ENCODE measurements around the gene ABHD16B.

The ABHD16B gene

DNA sequence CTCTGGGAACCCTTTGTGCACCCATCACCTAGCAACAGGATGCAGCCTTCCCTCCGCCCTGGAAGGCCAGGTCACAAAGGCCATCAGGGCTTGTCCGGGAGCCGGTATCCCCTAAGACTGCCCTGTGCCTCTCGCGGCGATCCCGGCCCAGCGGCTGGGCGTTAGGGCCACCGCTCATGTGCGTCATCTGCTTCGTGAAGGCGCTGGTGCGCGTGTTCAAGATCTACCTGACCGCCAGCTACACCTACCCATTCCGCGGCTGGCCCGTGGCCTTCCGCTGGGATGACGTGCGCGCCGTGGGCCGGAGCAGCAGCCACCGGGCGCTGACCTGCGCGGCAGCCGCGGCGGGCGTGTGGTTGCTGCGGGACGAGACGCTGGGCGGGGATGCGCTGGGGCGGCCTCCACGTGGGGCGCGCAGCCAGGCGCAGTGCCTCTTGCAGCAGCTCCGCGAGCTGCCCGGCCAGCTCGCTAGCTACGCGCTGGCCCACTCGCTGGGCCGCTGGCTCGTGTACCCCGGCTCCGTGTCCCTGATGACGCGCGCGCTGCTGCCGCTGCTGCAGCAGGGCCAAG is at the start of gene ABHD16B:
Gene ABHD16B (plus strand): TSS at position 134 of the 570 bp plus-strand sequence. CDS start 43 bp downstream, at position 177.
- in situ Hi-C loops (cut with MboI; ENCODE audit: low sequenced_read_pairs): loop anchor here (10.0 kb wide), 1 partner anchor 77 kb away; no protein-coding TSS in a partner anchor

GRCh38 chr20:63814891-63815614 is 46.2 kb upstream of the ABHD16B start:
- in situ Hi-C loops (cut with MboI; ENCODE audit: low sequenced_read_pairs): no loop called here

GRCh38 chr20:63815615-63816253 is 45.6 kb upstream of the ABHD16B start:
- in situ Hi-C loops (cut with MboI; ENCODE audit: low sequenced_read_pairs): no loop called here

DNA sequence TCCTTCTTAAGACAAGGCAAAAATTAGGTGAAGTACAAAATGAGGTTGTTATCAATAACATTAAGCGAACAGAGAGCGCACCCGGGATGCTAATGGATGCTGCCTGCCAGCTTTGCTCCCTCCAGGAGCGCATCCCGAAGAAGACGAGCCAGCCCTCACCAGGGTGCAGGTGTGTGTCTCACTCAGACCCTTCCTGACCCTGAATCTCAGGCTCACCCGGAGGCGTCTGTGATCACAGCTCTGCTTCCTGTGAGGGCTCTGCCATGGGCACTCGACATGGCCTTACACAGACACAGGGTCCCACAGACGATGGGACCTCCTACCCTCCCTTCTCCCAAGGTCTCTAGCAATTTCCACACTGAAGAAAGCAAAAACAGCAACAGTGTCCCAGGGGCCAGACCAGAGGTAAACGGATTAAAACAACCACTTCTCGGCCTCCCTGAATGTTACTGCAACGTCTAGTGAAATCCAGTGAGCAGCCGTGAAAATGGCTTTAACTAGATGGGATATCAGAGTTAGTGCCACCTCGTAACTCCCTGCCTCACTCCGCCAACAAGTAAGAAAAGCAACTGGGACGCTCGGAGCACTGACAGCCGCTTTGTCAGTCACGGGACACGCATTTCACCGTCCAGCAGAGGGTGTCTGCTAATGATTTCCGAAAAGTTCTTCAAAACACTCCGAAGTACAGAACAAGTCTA is 41.9 kb upstream of the ABHD16B start:
- in situ Hi-C loops (cut with MboI; ENCODE audit: low sequenced_read_pairs): no loop called here

DNA sequence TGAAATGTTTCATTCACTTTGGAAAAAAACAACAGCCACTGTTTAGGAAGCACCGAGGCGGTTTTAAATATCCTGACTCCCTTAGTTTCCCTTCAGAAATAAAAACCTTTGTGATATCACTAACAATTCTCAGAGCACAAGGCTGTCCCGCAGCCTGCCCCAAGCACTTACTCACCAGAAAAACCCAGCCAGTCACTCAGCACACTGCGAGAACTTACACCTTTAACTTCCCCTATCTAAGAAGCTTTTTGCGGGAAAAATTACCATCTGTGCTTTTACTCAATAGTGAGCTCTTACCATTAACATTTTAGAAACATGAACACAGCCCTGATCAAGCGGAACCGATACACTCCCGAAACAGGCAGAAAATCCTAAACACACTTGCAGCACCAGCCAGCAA is 39.5 kb upstream of the ABHD16B start:
- in situ Hi-C loops (cut with MboI; ENCODE audit: low sequenced_read_pairs): no loop called here

- in situ Hi-C loops (cut with MboI; ENCODE audit: low sequenced_read_pairs): no loop called here
Observed at GRCh38 chr20:63822276-63822696, 39.0 kb upstream of the ABHD16B start.

DNA sequence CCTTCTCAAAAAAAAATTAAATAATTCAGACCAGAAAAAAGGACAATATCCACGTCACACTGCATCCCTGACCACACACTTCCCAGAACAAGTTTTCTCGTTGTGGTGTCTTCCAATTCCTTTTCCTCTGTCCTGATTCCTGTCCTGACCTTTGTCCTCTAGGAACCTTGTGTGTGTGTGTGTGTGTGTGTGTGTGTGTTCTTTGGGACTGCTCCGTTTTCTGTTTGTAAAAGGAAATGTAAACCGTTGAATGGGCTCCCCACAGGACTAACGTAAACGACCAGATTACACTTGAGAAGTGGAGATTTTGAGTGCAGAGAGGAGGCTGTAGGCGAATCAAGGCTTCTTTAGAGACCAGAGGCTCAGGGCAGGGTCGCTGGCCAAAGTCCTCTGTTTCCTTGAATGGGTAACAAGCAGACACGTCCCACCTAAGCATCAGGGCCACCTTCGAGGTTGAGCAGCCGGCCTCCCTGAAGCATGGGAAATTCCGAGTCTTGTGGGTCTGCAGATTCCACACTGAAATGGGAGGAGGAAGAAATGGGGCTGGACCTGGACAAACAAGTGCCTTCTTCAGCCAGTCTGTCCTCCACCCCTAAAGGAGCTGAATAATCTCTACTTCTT is 37.5 kb upstream of the ABHD16B start:
- in situ Hi-C loops (cut with MboI; ENCODE audit: low sequenced_read_pairs): no loop called here

DNA sequence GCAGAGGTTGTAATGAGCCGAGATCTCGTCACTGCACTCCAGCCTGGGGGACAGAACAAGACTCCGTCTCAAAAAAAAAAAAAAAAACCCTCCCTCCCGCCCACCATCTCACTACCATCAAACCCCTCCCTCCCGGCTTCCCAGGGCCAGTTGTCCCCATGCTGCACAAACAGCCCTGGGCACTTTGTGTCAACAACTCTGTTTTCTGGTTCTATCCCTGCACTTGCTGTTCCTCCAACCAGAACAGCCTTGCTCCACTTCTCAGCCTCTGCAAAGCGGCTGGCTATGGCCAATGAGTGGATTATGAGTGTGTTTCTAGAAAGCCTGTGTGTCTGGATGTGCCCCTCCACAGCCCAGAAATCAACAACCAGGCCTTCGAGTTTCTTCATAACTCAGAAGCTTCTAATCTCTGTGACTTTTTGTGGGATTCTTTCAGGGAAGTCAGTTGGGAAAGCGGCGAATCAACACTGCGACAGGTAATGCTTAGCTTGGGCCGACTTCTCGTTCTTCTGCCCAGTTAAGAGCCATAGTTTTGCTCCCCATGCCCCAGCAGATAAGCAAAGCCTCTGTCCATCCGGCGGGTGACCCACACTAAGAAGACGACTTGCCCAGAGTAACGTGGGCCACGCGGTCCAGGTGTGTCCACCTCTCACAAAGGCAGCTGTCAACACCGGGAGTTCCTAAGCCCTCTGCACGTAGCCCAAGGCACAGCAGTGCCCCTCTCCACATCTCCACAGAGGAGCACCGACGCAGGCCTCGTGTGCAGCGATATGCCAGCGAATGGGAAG is 35.8 kb upstream of the ABHD16B start:
- in situ Hi-C loops (cut with MboI; ENCODE audit: low sequenced_read_pairs): no loop called here

- in situ Hi-C loops (cut with MboI; ENCODE audit: low sequenced_read_pairs): no loop called here
Observed at GRCh38 chr20:63826753-63827152, 34.5 kb upstream of the ABHD16B start.

- in situ Hi-C loops (cut with MboI; ENCODE audit: low sequenced_read_pairs): no loop called here
Observed at GRCh38 chr20:63828124-63828523, 33.2 kb upstream of the ABHD16B start.

- in situ Hi-C loops (cut with MboI; ENCODE audit: low sequenced_read_pairs): no loop called here
Observed at GRCh38 chr20:63828545-63828944, 32.8 kb upstream of the ABHD16B start.

DNA sequence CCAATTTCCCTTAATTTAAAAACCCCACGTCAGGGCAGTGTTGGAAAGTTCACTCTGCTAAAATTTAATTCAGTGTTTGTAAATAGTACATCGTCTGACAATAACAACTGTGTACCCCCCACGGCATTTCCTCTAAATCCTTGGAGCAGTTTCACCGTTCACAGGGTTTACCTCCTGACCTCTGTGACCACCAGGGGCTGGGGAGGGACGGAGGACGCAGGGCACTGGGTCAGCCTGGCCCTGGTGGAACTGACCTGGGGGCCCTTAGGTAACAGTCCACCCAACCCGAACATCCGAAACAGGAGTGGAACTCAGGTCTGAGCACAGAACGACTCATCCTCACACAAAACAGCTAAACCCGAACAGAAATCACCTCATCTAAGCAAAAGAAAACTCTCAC is 32.3 kb upstream of the ABHD16B start:
- in situ Hi-C loops (cut with MboI; ENCODE audit: low sequenced_read_pairs): no loop called here

DNA sequence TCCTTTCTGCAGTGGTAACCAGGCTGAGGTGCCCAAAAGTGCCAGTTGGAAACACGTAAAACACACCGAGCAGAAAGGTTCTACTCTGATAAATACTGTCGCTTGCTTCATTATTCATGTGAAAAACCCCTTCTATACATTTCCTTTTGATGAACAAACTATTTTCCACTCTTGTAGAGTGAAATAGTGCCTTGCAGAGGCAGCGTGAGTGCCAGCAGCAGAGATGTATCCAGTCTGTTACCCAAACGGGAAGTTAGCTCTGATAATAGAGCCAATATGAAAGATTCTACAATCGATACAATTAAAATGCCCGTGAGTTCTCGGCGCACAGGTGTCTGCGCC is 31.7 kb upstream of the ABHD16B start:
- in situ Hi-C loops (cut with MboI; ENCODE audit: low sequenced_read_pairs): no loop called here

DNA sequence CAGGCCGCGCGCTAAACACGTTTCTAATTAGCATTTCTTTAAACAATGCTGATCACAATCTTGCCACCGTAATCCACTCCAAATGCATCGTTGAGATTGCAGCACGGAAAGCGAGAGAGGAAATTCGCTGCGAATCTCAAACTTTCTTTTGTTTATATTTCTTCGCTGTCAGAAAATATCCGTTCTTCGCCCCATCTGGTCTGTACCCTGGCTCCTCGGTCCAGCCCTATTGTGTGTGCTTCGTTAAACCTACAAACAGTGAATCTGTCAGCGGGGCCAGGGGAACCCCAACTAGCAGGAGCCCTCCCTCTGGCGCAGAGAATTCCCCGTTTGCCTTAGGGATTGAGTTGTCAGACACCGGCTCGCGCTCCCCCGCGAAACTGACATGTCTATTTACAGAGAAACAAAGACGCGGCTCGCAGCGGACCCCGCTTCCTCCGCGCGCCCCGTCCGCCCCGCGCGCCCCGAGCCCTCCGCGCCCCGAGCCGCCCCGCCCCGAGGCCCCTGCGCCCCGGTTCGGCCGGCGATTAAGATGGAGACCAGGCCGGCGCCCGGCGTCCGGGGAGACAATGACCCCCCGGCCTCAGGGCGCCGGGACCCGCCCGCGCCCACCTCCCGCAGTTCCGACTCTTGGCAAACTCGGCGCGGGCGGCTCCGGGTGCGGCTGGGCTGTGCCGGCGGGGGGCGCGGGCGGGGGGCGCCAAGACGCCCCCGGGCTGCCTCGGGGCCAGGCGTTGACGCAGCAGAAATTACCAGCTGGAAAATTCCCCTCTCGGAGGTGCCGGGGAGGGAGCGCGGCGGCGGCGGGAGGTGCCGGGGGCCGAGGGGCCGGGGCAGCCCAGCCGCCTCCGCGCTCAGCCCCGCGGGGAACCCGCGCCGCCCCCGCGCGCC is 31.1 kb upstream of the ABHD16B start:
- in situ Hi-C loops (cut with MboI; ENCODE audit: low sequenced_read_pairs): no loop called here

DNA sequence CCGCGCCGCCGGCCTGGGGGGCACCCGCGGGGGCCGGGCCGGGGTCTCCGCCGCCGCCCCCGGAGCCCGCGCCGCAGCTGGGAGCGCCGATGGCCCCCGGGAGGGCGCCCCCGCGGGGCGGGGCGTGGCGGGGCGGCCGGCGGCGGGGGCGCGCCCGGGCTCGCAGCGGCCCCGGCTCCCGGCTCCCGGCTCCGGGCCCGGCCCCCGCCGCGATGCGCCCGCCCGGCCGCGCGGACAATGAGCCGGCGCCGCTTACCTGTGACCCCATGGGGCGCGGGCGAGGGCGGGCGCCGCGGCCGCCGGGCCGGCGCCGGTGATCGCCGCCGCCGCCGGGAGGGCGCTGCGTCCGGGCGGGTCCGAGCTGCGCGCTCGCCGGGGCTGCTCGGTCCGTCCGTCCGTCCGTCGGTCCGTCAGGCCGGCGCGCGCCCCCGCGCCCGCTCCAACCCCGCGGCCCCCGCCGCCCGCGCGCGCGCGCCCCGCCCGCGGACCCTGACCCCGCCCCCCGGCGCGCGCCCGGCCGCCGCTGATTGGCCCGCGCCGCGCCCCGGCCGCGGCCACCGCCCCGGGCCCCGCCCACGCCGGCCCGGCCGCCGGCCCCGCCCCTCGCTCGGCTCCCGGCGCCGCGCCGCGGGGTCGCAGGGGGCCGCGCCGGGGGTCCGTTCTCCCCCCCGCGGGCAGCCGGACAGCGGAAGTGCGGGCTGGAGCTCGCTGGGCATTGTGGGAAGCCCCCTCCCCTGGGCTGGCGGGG is 30.3 kb upstream of the ABHD16B start, which contains the start of gene ZBTB46:
Gene ZBTB46 (minus strand): TSS at position 424 of the 748 bp plus-strand sequence. CDS start 40,507 bp downstream, outside the sequence.
- in situ Hi-C loops (cut with MboI; ENCODE audit: low sequenced_read_pairs): no loop called here

DNA sequence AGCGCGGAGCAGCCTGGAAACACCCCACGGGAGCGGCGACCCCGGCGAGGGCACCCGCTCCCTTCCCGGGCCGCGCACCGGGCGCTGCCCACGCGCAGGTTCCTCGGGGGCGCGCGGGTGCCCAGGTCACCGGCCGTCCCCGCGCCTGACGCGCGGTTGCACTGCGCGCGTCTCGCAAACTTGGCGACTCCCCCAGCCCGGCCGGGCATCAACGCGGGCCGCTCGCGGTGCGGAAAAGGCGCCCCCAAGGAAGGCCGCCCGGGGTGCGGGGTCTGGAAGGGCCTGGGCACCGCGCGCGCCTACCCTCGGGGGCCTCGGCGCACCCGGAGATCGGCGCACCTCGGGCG is 29.7 kb upstream of the ABHD16B start:
- in situ Hi-C loops (cut with MboI; ENCODE audit: low sequenced_read_pairs): no loop called here

GRCh38 chr20:63831993-63832686 is 29.2 kb upstream of the ABHD16B start:
- in situ Hi-C loops (cut with MboI; ENCODE audit: low sequenced_read_pairs): no loop called here
